ENCODE results near the gene FOXB2. TPM values are rescaled to one million over a fixed set of nuclear protein-coding genes. Genes with fewer than 3 reads are reported as not detected.

The FOXB2 gene
- total RNA-seq, 2 donors from 2014 or later = not detected

DNA sequence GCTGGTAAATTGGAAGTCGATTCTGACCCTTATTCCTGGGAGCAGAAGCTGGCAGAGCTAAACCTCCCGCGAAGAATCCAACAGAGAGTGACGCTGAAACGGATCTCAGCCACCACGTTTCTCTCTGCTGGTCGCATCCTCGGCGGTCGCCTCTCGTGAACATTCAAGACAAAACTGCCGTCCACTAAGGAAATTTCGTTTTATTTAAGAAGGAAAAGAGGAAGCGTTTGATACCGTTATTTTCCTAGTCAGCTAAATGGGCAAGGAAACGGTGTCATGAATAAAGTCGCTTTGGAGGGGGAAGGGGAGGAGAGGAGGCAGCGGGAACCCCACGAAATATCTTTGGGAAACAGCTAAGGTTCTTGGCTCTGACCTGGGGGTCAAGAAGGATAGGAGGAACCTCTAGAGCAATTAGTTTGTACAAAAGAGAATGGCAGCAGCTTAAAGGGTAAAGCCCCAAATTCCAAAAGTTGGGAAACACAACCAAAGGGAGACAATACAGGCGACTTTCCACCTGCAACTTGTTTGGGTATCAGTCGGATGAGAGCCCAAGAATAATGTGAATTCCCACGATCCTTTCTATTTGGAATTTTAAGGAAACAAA lies 1.9 kb downstream of the FOXB2 start:
- DNase-seq (ENCODE audit: low spot score) = no peak
- Histone ChIP-seq H3K27ac (no peak overlapping the region), H3K9me3 (no peaks in the 10 kb centered on the region), H3K4me3 (no peak overlapping the region), H3K4me1 (peaks cover 0 to 38% of the 10 kb centered on the region in 2 donors), H3K27me3 (peaks cover 44 to 70% of the 10 kb centered on the region in 2 donors), H3K36me3 (no peaks in the 10 kb centered on the region)
- TF ChIP-seq, protein P1, sequence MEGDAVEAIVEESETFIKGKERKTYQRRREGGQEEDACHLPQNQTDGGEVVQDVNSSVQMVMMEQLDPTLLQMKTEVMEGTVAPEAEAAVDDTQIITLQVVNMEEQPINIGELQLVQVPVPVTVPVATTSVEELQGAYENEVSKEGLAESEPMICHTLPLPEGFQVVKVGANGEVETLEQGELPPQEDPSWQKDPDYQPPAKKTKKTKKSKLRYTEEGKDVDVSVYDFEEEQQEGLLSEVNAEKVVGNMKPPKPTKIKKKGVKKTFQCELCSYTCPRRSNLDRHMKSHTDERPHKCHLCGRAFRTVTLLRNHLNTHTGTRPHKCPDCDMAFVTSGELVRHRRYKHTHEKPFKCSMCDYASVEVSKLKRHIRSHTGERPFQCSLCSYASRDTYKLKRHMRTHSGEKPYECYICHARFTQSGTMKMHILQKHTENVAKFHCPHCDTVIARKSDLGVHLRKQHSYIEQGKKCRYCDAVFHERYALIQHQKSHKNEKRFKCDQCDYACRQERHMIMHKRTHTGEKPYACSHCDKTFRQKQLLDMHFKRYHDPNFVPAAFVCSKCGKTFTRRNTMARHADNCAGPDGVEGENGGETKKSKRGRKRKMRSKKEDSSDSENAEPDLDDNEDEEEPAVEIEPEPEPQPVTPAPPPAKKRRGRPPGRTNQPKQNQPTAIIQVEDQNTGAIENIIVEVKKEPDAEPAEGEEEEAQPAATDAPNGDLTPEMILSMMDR (IDR thresholded peaks at IDR 0.05) = no peak

- Histone ChIP-seq H3K9me3 (no peaks in the 10 kb centered on the region), H3K4me1 (peaks cover 0 to 35% of the 10 kb centered on the region in 2 donors), H3K27ac (no peak overlapping the region), H3K36me3 (no peaks in the 10 kb centered on the region), H3K27me3 (peaks cover 44 to 62% of the 10 kb centered on the region in 2 donors), H3K4me3 (no peak overlapping the region)
- no peak for DNase-seq (ENCODE audit: low spot score)
- TF ChIP-seq, protein P1 (IDR thresholded peaks at IDR 0.05) = no peak
Measured at GRCh38 chr9:77021922-77022782, 2.7 kb downstream of the FOXB2 start.

- peaks cover 44 to 54% of the 10 kb centered on the region in 2 donors for H3K27me3 ChIP-seq
- no peaks in the 10 kb centered on the region for H3K9me3 ChIP-seq
- TF ChIP-seq, protein P1 (IDR thresholded peaks at IDR 0.05) = no peak
- H3K4me3 ChIP-seq = no peak overlapping the region
- no peak overlapping the region for H3K27ac ChIP-seq
- peaks cover 0 to 35% of the 10 kb centered on the region in 2 donors for H3K4me1 ChIP-seq
- H3K36me3 ChIP-seq = no peaks in the 10 kb centered on the region
- DNase-seq (ENCODE audit: low spot score) = no peak
Measured at GRCh38 chr9:77022783-77023440, 3.5 kb downstream of the FOXB2 start.

DNA sequence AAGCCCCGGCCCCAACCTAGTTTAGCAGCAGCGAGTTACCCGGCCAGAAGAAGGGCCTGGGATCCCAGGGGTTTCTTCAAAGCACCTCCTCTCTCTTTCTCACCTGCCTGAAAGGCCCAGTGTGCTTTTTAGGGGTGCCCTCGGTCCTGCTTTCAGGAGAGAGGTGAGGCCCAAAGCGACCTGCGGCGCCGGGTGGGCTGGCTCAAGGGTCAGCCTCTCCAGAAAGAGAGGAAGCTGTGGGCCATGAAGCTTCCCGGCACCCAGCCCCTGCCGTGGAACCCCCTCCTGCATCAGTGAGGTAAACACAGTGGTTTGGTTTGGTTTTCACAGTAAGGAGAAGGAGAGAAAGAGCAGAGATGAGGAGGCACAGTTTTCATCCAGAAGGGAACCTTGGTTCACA lies 4.3 kb downstream of the FOXB2 start:
- Histone ChIP-seq H3K9me3 (no peaks in the 10 kb centered on the region), H3K36me3 (no peaks in the 10 kb centered on the region), H3K4me1 (peaks cover 0 to 28% of the 10 kb centered on the region in 2 donors), H3K27me3 (peaks cover 43 to 47% of the 10 kb centered on the region in 2 donors), H3K27ac (no peak overlapping the region), H3K4me3 (no peak overlapping the region)
- DNase-seq (ENCODE audit: low spot score) = no peak
- TF ChIP-seq, protein P1 (IDR thresholded peaks at IDR 0.05) = no peak

DNA sequence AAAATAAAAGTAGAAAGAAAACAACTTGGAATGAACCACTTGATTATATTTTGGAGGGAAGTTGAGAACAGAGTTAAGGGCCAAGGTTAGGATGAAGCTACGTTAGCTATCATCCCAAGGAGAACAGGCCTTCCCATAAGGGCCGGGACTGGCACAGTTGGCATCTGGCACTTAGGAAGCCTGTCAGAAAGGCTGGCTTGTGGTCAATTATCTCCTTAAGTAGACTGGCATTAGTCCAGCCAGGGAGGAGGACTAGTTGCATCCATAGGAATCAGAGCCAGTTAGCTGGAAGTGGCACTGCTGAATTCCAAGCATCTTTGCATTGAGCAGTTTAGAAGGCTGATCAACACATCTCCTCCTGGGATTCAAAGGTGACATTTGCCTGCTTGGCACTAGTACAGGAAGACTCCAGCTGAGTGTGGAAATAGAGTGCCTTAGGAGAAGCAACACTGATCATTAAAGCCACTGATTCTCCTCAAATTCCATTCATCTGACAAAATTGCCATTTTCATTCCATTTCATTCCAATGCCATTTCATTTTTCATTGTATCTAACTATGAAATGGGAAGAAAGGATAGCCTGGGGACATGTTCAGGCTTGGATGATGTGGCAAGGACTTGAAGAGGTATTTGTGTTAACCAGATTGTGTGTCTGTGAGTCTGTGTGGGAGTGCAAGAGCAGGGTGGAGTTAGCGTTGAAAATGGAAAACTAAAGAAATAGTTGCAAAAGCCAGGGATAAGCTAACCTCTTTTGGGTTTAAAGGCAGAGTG lies 5.5 kb downstream of the FOXB2 start:
- no peaks in the 10 kb centered on the region for H3K9me3 ChIP-seq
- no peaks in the 10 kb centered on the region for H3K36me3 ChIP-seq
- peaks cover 31 to 37% of the 10 kb centered on the region in 2 donors for H3K27me3 ChIP-seq

More for the DNA sequence above, 5.5 kb downstream of the FOXB2 start:
- Histone ChIP-seq H3K4me3 (no peak overlapping the region), H3K27ac (no peak overlapping the region), H3K4me1 (peaks cover 0 to 16% of the 10 kb centered on the region in 2 donors)
- no peak for DNase-seq (ENCODE audit: low spot score)
- TF ChIP-seq, protein P1 (IDR thresholded peaks at IDR 0.05) = no peak

Measured in right atrium auricular region (tissue), 2 donors.